ENCODE results near the gene ZFP69.
A peak's percentile ranks its signal among the peaks of the same experiment; 100 is the strongest.

Gene ZFP69

GRCh38 chr1:40519517-40519916 lies 42.4 kb downstream of the ZFP69 start:
- peaks cover 25% of the 10 kb centered on the region for H3K36me3 ChIP-seq (ENCODE audit: insufficient read depth, insufficient read length, low read length)
- H3K4me3 ChIP-seq (ENCODE audit: insufficient read length, low read depth), result no peak overlapping the region
- no peak for DNase-seq (ENCODE audit: low read depth, low spot score)
- no peaks in the 10 kb centered on the region for H3K27me3 ChIP-seq (ENCODE audit: insufficient read depth, insufficient read length)
- no peaks in the 10 kb centered on the region for H3K4me1 ChIP-seq (ENCODE audit: insufficient read depth, insufficient read length)
- no peak for TF ChIP-seq ZNF274 (IDR thresholded peaks at IDR 0.05; ENCODE audit: low read depth, low read length)
- TF ChIP-seq YY1 (IDR thresholded peaks at IDR 0.05; ENCODE audit: insufficient read depth, insufficient read length), result no peak
- TF ChIP-seq SUZ12 (IDR thresholded peaks at IDR 0.05; ENCODE audit: extremely low read depth, insufficient read depth, insufficient read length), result no peak
- peaks cover 9% of the 10 kb centered on the region; the same call in 1 of the 2 replicates for H3K9me3 ChIP-seq (ENCODE audit: insufficient read depth, low read length)
- no peak overlapping the region for H3K9ac ChIP-seq (ENCODE audit: insufficient read length, low read depth)

GRCh38 chr1:40530735-40531380 lies 53.8 kb downstream of the ZFP69 start:
- DNase-seq (ENCODE audit: low read depth, low spot score), result no peak
- TF ChIP-seq YY1 (IDR thresholded peaks at IDR 0.05; ENCODE audit: insufficient read depth, insufficient read length) (peak; percentile 10), ZNF274 (IDR thresholded peaks at IDR 0.05; ENCODE audit: low read depth, low read length) (no peak)
- peaks cover 14% of the 10 kb centered on the region for H3K36me3 ChIP-seq (ENCODE audit: insufficient read depth, insufficient read length, low read length)
- peak overlapping the region; percentile 96 for H3K9ac ChIP-seq (ENCODE audit: insufficient read length, low read depth)
- no peaks in the 10 kb centered on the region for H3K27me3 ChIP-seq (ENCODE audit: insufficient read depth, insufficient read length)
- no peaks in the 10 kb centered on the region for H3K9me3 ChIP-seq (ENCODE audit: insufficient read depth, low read length)
- no peaks in the 10 kb centered on the region for H3K4me1 ChIP-seq (ENCODE audit: insufficient read depth, insufficient read length)
- H3K4me3 ChIP-seq (ENCODE audit: insufficient read length, low read depth), result peak overlapping the region; percentile 90

DNA sequence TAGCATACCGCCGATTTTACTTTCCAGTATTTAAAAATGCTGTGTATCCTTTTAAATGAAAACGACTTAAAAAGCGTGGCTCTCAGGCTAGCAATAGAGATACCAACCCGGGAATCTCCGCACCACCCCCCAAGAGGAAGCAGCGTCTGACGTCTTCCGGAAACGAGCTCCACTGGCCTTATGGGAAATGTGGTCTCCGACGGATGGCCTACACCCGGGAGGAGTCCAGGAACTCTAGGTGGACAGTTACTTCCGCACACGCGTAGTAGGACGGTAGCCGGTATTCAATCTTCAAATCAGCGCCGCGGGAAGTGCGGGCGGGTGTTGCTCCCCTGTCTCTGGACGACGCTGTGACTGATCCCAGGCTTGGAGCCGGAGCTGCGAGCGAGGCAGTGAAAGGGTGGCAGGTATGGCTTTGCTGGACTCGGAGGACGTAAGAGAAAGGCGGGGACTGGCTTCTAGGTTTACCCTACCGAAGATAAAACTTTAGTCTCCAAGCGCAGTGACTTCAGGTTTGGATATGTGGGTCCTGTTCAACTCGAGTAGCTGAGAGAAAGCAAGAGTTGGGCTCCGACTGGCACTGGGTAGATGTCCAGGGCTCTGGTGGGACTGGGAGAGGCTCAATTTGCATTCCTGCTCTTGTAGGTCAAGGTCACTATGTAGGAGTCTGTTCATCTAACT lies 54.4 kb downstream of the ZFP69 start, which contains the start of gene ZNF684:
ZNF684 (plus strand) TSS at position 257 of the 681 bp plus-strand sequence. CDS start 1,530 bp downstream, outside the sequence.
- peak within 1 kb of the TSS; percentile 96 for H3K9ac ChIP-seq (ENCODE audit: insufficient read length, low read depth)
- peak; percentile 95 for DNase-seq (ENCODE audit: low read depth, low spot score)
- H3K36me3 ChIP-seq (ENCODE audit: insufficient read depth, insufficient read length, low read length), result peaks cover 14% of the 10 kb centered on the region
- TF ChIP-seq ZNF274 (IDR thresholded peaks at IDR 0.05; ENCODE audit: low read depth, low read length) (no peak), YY1 (IDR thresholded peaks at IDR 0.05; ENCODE audit: insufficient read depth, insufficient read length) (no peak), SUZ12 (IDR thresholded peaks at IDR 0.05; ENCODE audit: extremely low read depth, insufficient read depth, insufficient read length) (no peak)
- H3K4me3 ChIP-seq (ENCODE audit: insufficient read length, low read depth), result peak within 1 kb of the TSS; percentile 90
- H3K27me3 ChIP-seq (ENCODE audit: insufficient read depth, insufficient read length), result no peaks in the 10 kb centered on the region
- H3K4me1 ChIP-seq (ENCODE audit: insufficient read depth, insufficient read length), result no peaks in the 10 kb centered on the region
- no peaks in the 10 kb centered on the region for H3K9me3 ChIP-seq (ENCODE audit: insufficient read depth, low read length)

DNA sequence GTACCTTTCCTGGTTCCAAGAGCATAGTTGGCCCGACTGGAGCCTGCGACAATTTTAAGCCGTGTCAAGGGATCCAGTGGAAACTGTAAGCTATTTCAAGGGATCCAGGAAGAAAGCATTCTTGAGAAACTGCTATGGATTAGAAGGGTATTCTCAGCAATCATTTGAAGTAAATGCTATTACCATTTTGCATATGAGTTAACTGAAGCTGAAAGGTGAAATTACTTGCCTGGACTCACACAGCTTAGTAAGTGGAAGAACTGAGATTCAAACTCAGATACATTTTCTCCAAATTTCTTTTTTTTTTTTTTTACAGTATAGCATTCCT lies 54.9 kb downstream of the ZFP69 start:
- no peak for TF ChIP-seq YY1 (IDR thresholded peaks at IDR 0.05; ENCODE audit: insufficient read depth, insufficient read length)
- TF ChIP-seq SUZ12 (IDR thresholded peaks at IDR 0.05; ENCODE audit: extremely low read depth, insufficient read depth, insufficient read length), result no peak
- no peak for TF ChIP-seq ZNF274 (IDR thresholded peaks at IDR 0.05; ENCODE audit: low read depth, low read length)
- no peaks in the 10 kb centered on the region for H3K27me3 ChIP-seq (ENCODE audit: insufficient read depth, insufficient read length)
- peak overlapping the region; percentile 90 for H3K4me3 ChIP-seq (ENCODE audit: insufficient read length, low read depth)
- H3K9ac ChIP-seq (ENCODE audit: insufficient read length, low read depth), result peak overlapping the region; percentile 96
- no peak for DNase-seq (ENCODE audit: low read depth, low spot score)
- H3K36me3 ChIP-seq (ENCODE audit: insufficient read depth, insufficient read length, low read length), result peaks cover 14% of the 10 kb centered on the region
- H3K9me3 ChIP-seq (ENCODE audit: insufficient read depth, low read length), result no peaks in the 10 kb centered on the region
- no peaks in the 10 kb centered on the region for H3K4me1 ChIP-seq (ENCODE audit: insufficient read depth, insufficient read length)

DNA sequence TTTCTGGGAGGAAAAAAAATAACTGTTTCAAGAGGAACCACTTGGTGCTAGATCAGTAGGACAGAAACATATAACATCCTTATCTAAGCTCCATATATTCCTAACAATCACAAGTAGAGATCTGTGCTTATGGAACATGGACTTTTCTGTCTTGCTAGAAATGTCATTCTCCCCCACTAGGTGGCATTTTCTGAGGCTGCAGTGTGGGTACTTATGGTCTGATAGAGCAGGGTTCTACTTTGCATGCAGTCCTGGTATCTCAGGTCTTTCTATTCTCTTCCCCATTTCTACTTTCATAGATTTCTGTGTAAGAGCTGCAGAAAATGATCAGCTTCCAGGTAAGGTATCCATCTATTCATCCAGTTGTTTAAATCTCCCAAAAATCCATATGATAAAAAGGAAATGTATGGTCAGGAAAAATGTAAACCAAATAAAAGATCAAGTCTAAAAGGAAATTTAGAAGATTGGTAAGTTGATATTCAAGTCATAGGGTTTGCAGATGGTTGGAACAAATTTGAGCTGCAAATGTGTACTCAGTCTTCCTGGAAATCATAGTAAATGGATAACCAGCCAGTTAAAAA lies 55.8 kb downstream of the ZFP69 start:
- TF ChIP-seq SUZ12 (IDR thresholded peaks at IDR 0.05; ENCODE audit: extremely low read depth, insufficient read depth, insufficient read length) (no peak), YY1 (IDR thresholded peaks at IDR 0.05; ENCODE audit: insufficient read depth, insufficient read length) (no peak), ZNF274 (IDR thresholded peaks at IDR 0.05; ENCODE audit: low read depth, low read length) (no peak)
- no peaks in the 10 kb centered on the region for H3K27me3 ChIP-seq (ENCODE audit: insufficient read depth, insufficient read length)
- no peaks in the 10 kb centered on the region for H3K9me3 ChIP-seq (ENCODE audit: insufficient read depth, low read length)
- peak overlapping the region; percentile 37 for H3K9ac ChIP-seq (ENCODE audit: insufficient read length, low read depth)
- H3K4me1 ChIP-seq (ENCODE audit: insufficient read depth, insufficient read length), result no peaks in the 10 kb centered on the region
- no peak overlapping the region for H3K4me3 ChIP-seq (ENCODE audit: insufficient read length, low read depth)
- H3K36me3 ChIP-seq (ENCODE audit: insufficient read depth, insufficient read length, low read length), result peaks cover 14% of the 10 kb centered on the region
- peak; percentile 60 for DNase-seq (ENCODE audit: low read depth, low spot score)

DNA sequence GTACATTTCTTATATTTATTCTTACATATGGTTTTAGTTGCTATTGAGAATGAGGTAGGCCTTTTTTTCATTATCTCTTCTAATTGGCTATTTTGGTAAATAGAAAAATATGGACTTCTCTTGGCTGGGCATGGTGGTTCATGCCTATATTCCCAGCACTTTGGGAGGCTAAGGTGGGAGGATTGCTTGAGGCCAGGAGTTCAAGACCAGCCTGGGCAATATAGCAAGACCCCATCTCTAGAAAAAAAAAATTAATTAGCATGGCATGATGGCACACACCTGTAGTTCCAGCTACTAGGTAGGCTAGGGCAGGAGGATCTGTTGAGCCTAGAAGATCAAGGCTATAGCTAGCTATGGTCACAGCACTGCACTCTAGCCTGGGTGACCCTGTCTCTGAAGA lies 57.5 kb downstream of the ZFP69 start:
- DNase-seq (ENCODE audit: low read depth, low spot score), result no peak

GRCh38 chr1:40535732-40536131 lies 58.6 kb downstream of the ZFP69 start:
- TF ChIP-seq SUZ12 (IDR thresholded peaks at IDR 0.05; ENCODE audit: extremely low read depth, insufficient read depth, insufficient read length) (no peak), ZNF274 (IDR thresholded peaks at IDR 0.05; ENCODE audit: low read depth, low read length) (no peak), YY1 (IDR thresholded peaks at IDR 0.05; ENCODE audit: insufficient read depth, insufficient read length) (no peak)
- no peaks in the 10 kb centered on the region for H3K27me3 ChIP-seq (ENCODE audit: insufficient read depth, insufficient read length)
- H3K36me3 ChIP-seq (ENCODE audit: insufficient read depth, insufficient read length, low read length), result peaks cover 18% of the 10 kb centered on the region
- no peaks in the 10 kb centered on the region for H3K4me1 ChIP-seq (ENCODE audit: insufficient read depth, insufficient read length)
- no peaks in the 10 kb centered on the region for H3K9me3 ChIP-seq (ENCODE audit: insufficient read depth, low read length)
- no peak overlapping the region for H3K9ac ChIP-seq (ENCODE audit: insufficient read length, low read depth)
- no peak overlapping the region for H3K4me3 ChIP-seq (ENCODE audit: insufficient read length, low read depth)
- DNase-seq (ENCODE audit: low read depth, low spot score), result no peak

More for the DNA sequence above, 57.5 kb downstream of the ZFP69 start:
- Histone ChIP-seq H3K4me3 (ENCODE audit: insufficient read length, low read depth) (no peak overlapping the region), H3K36me3 (ENCODE audit: insufficient read depth, insufficient read length, low read length) (peaks cover 14% of the 10 kb centered on the region), H3K9me3 (ENCODE audit: insufficient read depth, low read length) (no peaks in the 10 kb centered on the region), H3K9ac (ENCODE audit: insufficient read length, low read depth) (no peak overlapping the region), H3K4me1 (ENCODE audit: insufficient read depth, insufficient read length) (no peaks in the 10 kb centered on the region), H3K27me3 (ENCODE audit: insufficient read depth, insufficient read length) (no peaks in the 10 kb centered on the region)
- TF ChIP-seq SUZ12 (IDR thresholded peaks at IDR 0.05; ENCODE audit: extremely low read depth, insufficient read depth, insufficient read length) (no peak), YY1 (IDR thresholded peaks at IDR 0.05; ENCODE audit: insufficient read depth, insufficient read length) (no peak), ZNF274 (IDR thresholded peaks at IDR 0.05; ENCODE audit: low read depth, low read length) (no peak)

Data from NT2/D1 (cell line).